HepG2 (cell line): Measurements from ENCODE around the gene CSTF3. TPM values are rescaled to one million over a fixed set of nuclear protein-coding genes. Genes with fewer than 3 reads are reported as not detected.
A peak's percentile ranks its signal among the peaks of the same experiment; 100 is the strongest.

Experiments
- BRF2 ChIP-seq: sonication (generic); formaldehyde crosslinking; IDR thresholded peaks from 2 replicates; pipeline ENCODE4 v1.8.1; 2022; ENCODE audit warnings: mild to moderate bottlenecking, missing genetic modification reagents
- DMAP1 ChIP-seq: IDR thresholded peaks from 2 replicates; pipeline ENCODE4 v1.6.1; 2016
- DR1 ChIP-seq: sonication (generic); formaldehyde crosslinking; IDR thresholded peaks from 2 replicates; pipeline ENCODE4 v1.8.0; 2021; ENCODE audit warnings: mild to moderate bottlenecking, missing genetic modification reagents, inconsistent platforms
- EHMT2 ChIP-seq: fragments of 200-600 bp; sonication (generic); IDR thresholded peaks from 2 replicates; pipeline ENCODE4 v1.7.0; 2017; ENCODE audit warnings: antibody characterized with exemption, low read depth, low read length, borderline replicate concordance
- HDAC2 ChIP-seq: sonication (generic); formaldehyde crosslinking; IDR thresholded peaks from 2 replicates; pipeline ENCODE4 v1.4.0; 2020; ENCODE audit warnings: missing genetic modification reagents
- MAX ChIP-seq: IDR thresholded peaks from 2 replicates; pipeline ENCODE4 v1.6.1; 2012; ENCODE audit warnings: inconsistent platforms
- MED8 ChIP-seq: sonication (generic); formaldehyde crosslinking; IDR thresholded peaks from 2 replicates; pipeline ENCODE4 v1.8.1; 2023; ENCODE audit warnings: mild to moderate bottlenecking, missing genetic modification reagents; ENCODE audit not compliant: insufficient replicate concordance
- MXD4 ChIP-seq: IDR thresholded peaks from 2 replicates; pipeline ENCODE4 v1.6.1; 2016; ENCODE audit warnings: mild to moderate bottlenecking, missing biosample characterization, missing genetic modification reagents
- PHF8 ChIP-seq: sonication (generic); formaldehyde crosslinking; IDR thresholded peaks from 2 replicates; pipeline ENCODE4 v1.5.0; 2020; ENCODE audit warnings: missing genetic modification reagents
- POGZ ChIP-seq: sonication (generic); formaldehyde crosslinking; IDR thresholded peaks from 2 replicates; pipeline ENCODE4 v1.4.0; 2020; ENCODE audit warnings: mild to moderate bottlenecking, missing genetic modification reagents
- SIN3B ChIP-seq: fragments of 150-350 bp; IDR thresholded peaks from 2 replicates; pipeline ENCODE4 v1.6.1; 2014; ENCODE audit warnings: low read length
- ZBED4 ChIP-seq: sonication (generic); formaldehyde crosslinking; IDR thresholded peaks from 2 replicates; pipeline ENCODE4 v1.4.0; 2020; ENCODE audit warnings: missing genetic modification reagents, borderline replicate concordance
- ZHX2 ChIP-seq, 2 experiments: sonication (generic) in 1 of 2; formaldehyde crosslinking in 1 of 2; IDR thresholded peaks; 2 replicates each; pipeline versions ENCODE4 v1.6.1 to v1.9.0; 2014 to 2022; ENCODE audit warnings: antibody characterized with exemption in 1 of 2, borderline replicate concordance in 1 of 2, inconsistent platforms in 1 of 2, low read depth in 1 of 2, missing genetic modification reagents in 1 of 2
- ZNF350 ChIP-seq: sonication (generic); formaldehyde crosslinking; IDR thresholded peaks from 2 replicates; pipeline ENCODE4 v1.4.0; 2020; ENCODE audit warnings: mild to moderate bottlenecking, low read depth, missing genetic modification reagents, borderline replicate concordance
- ZNF567 ChIP-seq: sonication (generic); formaldehyde crosslinking; IDR thresholded peaks from 2 replicates; pipeline ENCODE4 v1.8.1; 2023; ENCODE audit warnings: mild to moderate bottlenecking, missing genetic modification reagents, borderline replicate concordance
- ZNF775 ChIP-seq: sonication (generic); formaldehyde crosslinking; IDR thresholded peaks from 2 replicates; pipeline ENCODE4 v1.4.0; 2020; ENCODE audit warnings: missing genetic modification reagents, mild to moderate bottlenecking, moderate library complexity, borderline replicate concordance
- polyA plus RNA-seq, 8 experiments: library from polyadenylated mRNA; depleted of rRNA in 3 of 8; stranded (reverse) in 7 of 8; unstranded in 1 of 8; fragments of >200 nt; fragmentation: Illumina TruSeq in 4 of 8; extraction: Trizol in 4 of 8; gene quantifications; 2 replicates each; pipeline versions ENCODE4 v1.2.1 to v1.2.3, GENCODE V29; 2011 to 2016; ENCODE audit warnings: low read depth in 4 of 8, missing spikeins in 1 of 8, mixed read lengths in 1 of 8; ENCODE audit not compliant: insufficient read depth in 1 of 8
- total RNA-seq, 5 experiments: library from RNA; depleted of rRNA; stranded (reverse); fragments of >200 nt; fragmentation: Illumina TruSeq; extraction: Trizol; gene quantifications; 2 replicates each; pipeline ENCODE4 v1.2.3, GENCODE V29; 2016; ENCODE audit warnings: low read depth in 1 of 5

The CSTF3 gene
- total and polyA plus RNA-seq, 2 of the 13 experiments (the other 11 are each of a cell fraction or from before 2014, with no cell fraction given), result 21.5 to 43.6 TPM

GRCh38 chr11:33161120-33162005, at the start of gene CSTF3 (continued):
- peak; percentile 84 for TF ChIP-seq SIN3B
- peak; percentile 62 for TF ChIP-seq MXD4 (CRISPR knock-in tag)
- TF ChIP-seq ZHX2 (IDR thresholded peaks at IDR 0.05; ENCODE audit: low read depth), result peak; percentile 79
- 0 out of 2 replicates have a peak, but pooled peaks have one; percentile 48 for TF ChIP-seq ZHX2 (CRISPR knock-in tag; IDR thresholded peaks at IDR 0.05; ENCODE audit: borderline replicate concordance)
- peak; percentile 91 for TF ChIP-seq POGZ (CRISPR knock-in tag)
- peak; percentile 67 for TF ChIP-seq ZBED4
- TF ChIP-seq MED8 (CRISPR knock-in tag), result no peak
- peak; percentile 98 for TF ChIP-seq DMAP1
- TF ChIP-seq EHMT2, result no peak
- TF ChIP-seq HDAC2 (CRISPR knock-in tag), result peak; percentile 65
- TF ChIP-seq PHF8 (CRISPR knock-in tag), result peak; percentile 74
- TF ChIP-seq DR1 (CRISPR knock-in tag), result peak; percentile 36; the same call in 1 of the 2 replicates
- TF ChIP-seq ZNF567 (CRISPR knock-in tag), result peak; percentile 71; the same call in 1 of the 2 replicates
- no peak for TF ChIP-seq ZNF775 (CRISPR knock-in tag)
- peak; percentile 86; the same call in 1 of the 2 replicates for TF ChIP-seq ZNF350 (CRISPR knock-in tag)
- peak; percentile 84 for TF ChIP-seq MAX
- TF ChIP-seq BRF2 (CRISPR knock-in tag), result peak; percentile 92
